SK-N-SH treated with all-trans-retinoic acid at 6 μM for 48 hours (cell line): ENCODE measurements around the gene CEP78.
"Not testable (repeated sequence)": the region's sequence is repeated elsewhere in the genome, so short reads cannot be mapped to it uniquely, and the experiment has no call there.

Experiments
- ATAC-seq: fragments of 200-7000 bp; cut with Tn5 transposase; 3 replicates; pipeline ENCODE4 v1.9.1; 2020; ENCODE audit warnings: mild to moderate bottlenecking, moderate library complexity
- ARNTL ChIP-seq: fragments of 450-650 bp; formaldehyde crosslinking; IDR thresholded peaks from 2 replicates; pipeline ENCODE4 v1.5.0; 2020; ENCODE audit warnings: low read depth, mild to moderate bottlenecking, moderate library complexity, borderline replicate concordance
- BACH2 ChIP-seq: fragments of 250-450 bp; sonication (Bioruptor Pico); IDR thresholded peaks from 2 replicates; pipeline ENCODE4 v1.9.0; 2021; ENCODE audit warnings: mild to moderate bottlenecking, borderline replicate concordance
- CREB5 ChIP-seq: fragments of 250-450 bp; sonication (Bioruptor Pico); IDR thresholded peaks from 2 replicates; pipeline ENCODE4 v1.5.1; 2020; ENCODE audit warnings: low read depth, mild to moderate bottlenecking, moderate library complexity
- CSDC2 ChIP-seq: fragments of 250-450 bp; sonication (Bioruptor Pico); IDR thresholded peaks from 2 replicates; pipeline ENCODE4 v1.5.0; 2020; ENCODE audit warnings: mild to moderate bottlenecking, moderate library complexity
- CSRNP3 ChIP-seq: fragments of 250-450 bp; sonication (Bioruptor Pico); IDR thresholded peaks from 2 replicates; pipeline ENCODE4 v1.5.1; 2021; ENCODE audit warnings: mild to moderate bottlenecking, moderate library complexity
- ESRRG ChIP-seq: fragments of 250-450 bp; sonication (Bioruptor Pico); IDR thresholded peaks from 2 replicates; pipeline ENCODE4 v1.6.1; 2021; ENCODE audit warnings: mild to moderate bottlenecking
- GLIS3 ChIP-seq: fragments of 250-450 bp; sonication (Bioruptor Pico); IDR thresholded peaks from 2 replicates; pipeline ENCODE4 v1.5.0; 2020; ENCODE audit warnings: mild to moderate bottlenecking, moderate library complexity
- ISL1 ChIP-seq: fragments of 250-450 bp; sonication (Bioruptor Pico); IDR thresholded peaks from 2 replicates; pipeline ENCODE4 v2.1.2; 2022; ENCODE audit warnings: mild to moderate bottlenecking, moderate library complexity
- OSR1 ChIP-seq: fragments of 250-450 bp; sonication (Bioruptor Pico); IDR thresholded peaks from 2 replicates; pipeline ENCODE4 v1.8.0; 2022; ENCODE audit warnings: moderate library complexity, mild to moderate bottlenecking, inconsistent platforms
- PATZ1 ChIP-seq: fragments of 250-450 bp; sonication (Bioruptor Pico); IDR thresholded peaks from 2 replicates; pipeline ENCODE4 v1.8.0; 2020; ENCODE audit warnings: mild to moderate bottlenecking, moderate library complexity, borderline replicate concordance
- POU6F1 ChIP-seq: fragments of 250-450 bp; sonication (Bioruptor Pico); IDR thresholded peaks from 2 replicates; pipeline ENCODE4 v1.8.0; 2021; ENCODE audit warnings: low read depth, mild to moderate bottlenecking, moderate library complexity, borderline replicate concordance
- PPARA ChIP-seq: fragments of 250-450 bp; sonication (Bioruptor Pico); IDR thresholded peaks from 2 replicates; pipeline ENCODE4 v1.5.0; 2020; ENCODE audit warnings: mild to moderate bottlenecking, borderline replicate concordance
- RARB ChIP-seq: fragments of 250-450 bp; sonication (Bioruptor Pico); IDR thresholded peaks from 2 replicates; pipeline ENCODE4 v1.8.0; 2021; ENCODE audit warnings: mild to moderate bottlenecking, moderate library complexity
- SNAI2 ChIP-seq: fragments of 250-450 bp; sonication (Bioruptor Pico); IDR thresholded peaks from 2 replicates; pipeline ENCODE4 v1.5.0; 2020; ENCODE audit warnings: mild to moderate bottlenecking, moderate library complexity
- TCF4 ChIP-seq: fragments of 250-450 bp; sonication (Bioruptor Pico); IDR thresholded peaks from 2 replicates; pipeline ENCODE4 v1.8.0; 2021; ENCODE audit warnings: mild to moderate bottlenecking, moderate library complexity, borderline replicate concordance
- TOX ChIP-seq: fragments of 250-450 bp; sonication (Bioruptor Pico); IDR thresholded peaks from 2 replicates; pipeline ENCODE4 v1.8.0; 2021; ENCODE audit warnings: mild to moderate bottlenecking, moderate library complexity, borderline replicate concordance
- TSHZ2 ChIP-seq: fragments of 250-450 bp; sonication (Bioruptor Pico); IDR thresholded peaks from 2 replicates; pipeline ENCODE4 v1.5.0; 2020; ENCODE audit warnings: mild to moderate bottlenecking, moderate library complexity
- ZC3H10 ChIP-seq: fragments of 250-450 bp; sonication (Bioruptor Pico); IDR thresholded peaks from 2 replicates; pipeline ENCODE4 v1.5.1; 2021; ENCODE audit warnings: mild to moderate bottlenecking, moderate library complexity
- ZFP3 ChIP-seq: fragments of 250-450 bp; sonication (Bioruptor Pico); IDR thresholded peaks from 2 replicates; pipeline ENCODE4 v1.5.0; 2020; ENCODE audit warnings: mild to moderate bottlenecking, moderate library complexity
- ZFP30 ChIP-seq: fragments of 450-650 bp; formaldehyde crosslinking; IDR thresholded peaks from 2 replicates; pipeline ENCODE4 v1.5.0; 2022; ENCODE audit warnings: mild to moderate bottlenecking, moderate library complexity
- ZNF565 ChIP-seq: fragments of 450-650 bp; formaldehyde crosslinking; conservative IDR thresholded peaks from 2 replicates; pipeline ENCODE4 v1.5.0; 2020; ENCODE audit warnings: low read depth, mild to moderate bottlenecking, moderate library complexity
- ZNF70 ChIP-seq: fragments of 450-650 bp; formaldehyde crosslinking; IDR thresholded peaks from 2 replicates; pipeline ENCODE4 v1.5.0; 2020; ENCODE audit warnings: mild to moderate bottlenecking, moderate library complexity
- ZNF8 ChIP-seq: fragments of 450-650 bp; formaldehyde crosslinking; IDR thresholded peaks from 2 replicates; pipeline ENCODE4 v1.5.0; 2020; ENCODE audit warnings: mild to moderate bottlenecking, moderate library complexity

CEP78 gene

GRCh38 chr9:78215706-78216105, 20.2 kb upstream of the CEP78 start:
- ATAC-seq, result peak; percentile 60; the same call in 2 of the 3 replicates

GRCh38 chr9:78218890-78219289, 17.0 kb upstream of the CEP78 start:
- ATAC-seq, result no peak
- TF ChIP-seq ISL1 (no peak), ZNF8 (CRISPR knock-in tag) (no peak), TSHZ2 (no peak), ZNF565 (CRISPR knock-in tag) (no peak), ZC3H10 (CRISPR knock-in tag) (no peak), SNAI2 (no peak), ZNF70 (CRISPR knock-in tag) (no peak), RARB (CRISPR knock-in tag) (no peak), ZFP3 (no peak), TCF4 (no peak), ARNTL (CRISPR knock-in tag) (no peak), OSR1 (CRISPR knock-in tag) (no peak), ZFP30 (CRISPR knock-in tag) (no peak)

More at GRCh38 chr9:78215706-78216105, 20.2 kb upstream of the CEP78 start:
- peak; percentile 36 for TF ChIP-seq ISL1
- TF ChIP-seq RARB (CRISPR knock-in tag), result no peak

- no peak for ATAC-seq
- TF ChIP-seq ISL1, result no peak
- TF ChIP-seq ARNTL (CRISPR knock-in tag), result no peak
- no peak for TF ChIP-seq TSHZ2
- no peak for TF ChIP-seq TOX (CRISPR knock-in tag)
- TF ChIP-seq PPARA, result no peak
- no peak for TF ChIP-seq GLIS3 (CRISPR knock-in tag)
- TF ChIP-seq BACH2 (CRISPR knock-in tag), result no peak
- no peak for TF ChIP-seq ZC3H10 (CRISPR knock-in tag)
- no peak for TF ChIP-seq TCF4
- TF ChIP-seq CREB5 (CRISPR knock-in tag), result no peak
- no peak for TF ChIP-seq CSDC2
- TF ChIP-seq ZNF8 (CRISPR knock-in tag), result no peak
- no peak for TF ChIP-seq ZNF565 (CRISPR knock-in tag)
- TF ChIP-seq CSRNP3 (CRISPR knock-in tag), result no peak
Measured at GRCh38 chr9:78221425-78221824, 14.4 kb upstream of the CEP78 start.

- not testable (repeated sequence) for ATAC-seq
Measured at GRCh38 chr9:78221841-78222240, 14.0 kb upstream of the CEP78 start.

- no peak for ATAC-seq
- TF ChIP-seq ESRRG (CRISPR knock-in tag) (no peak), ARNTL (CRISPR knock-in tag) (no peak), ZNF8 (CRISPR knock-in tag) (no peak), POU6F1 (CRISPR knock-in tag) (no peak), TCF4 (no peak), ISL1 (no peak), ZC3H10 (CRISPR knock-in tag) (no peak), PATZ1 (CRISPR knock-in tag) (no peak), TOX (CRISPR knock-in tag) (no peak), ZFP3 (no peak), GLIS3 (CRISPR knock-in tag) (no peak), PPARA (no peak), BACH2 (CRISPR knock-in tag) (no peak)
Measured at GRCh38 chr9:78230761-78231160, 5.1 kb upstream of the CEP78 start.
